GM21723 (cell line): ENCODE measurements around the gene SYNJ2.

ENCODE experiments used
- ATAC-seq: cut with Tn5 transposase; IDR thresholded peaks from one replicate; pipeline ENCODE4 v1.9.1; 2021; ENCODE audit warnings: mild to moderate bottlenecking, moderate library complexity; ENCODE audit not compliant: unreplicated experiment

SYNJ2 gene

GRCh38 chr6:158010591-158011477 is 29.2 kb downstream of the SYNJ2 start:
- no peak for ATAC-seq

- ATAC-seq: no peak
These were observed 29.8 kb downstream of the SYNJ2 start for GRCh38 chr6:158011478-158011920.

GRCh38 chr6:158011980-158012566 is 30.4 kb downstream of the SYNJ2 start:
- no peak for ATAC-seq

- ATAC-seq: no peak
These were observed 32.3 kb downstream of the SYNJ2 start for GRCh38 chr6:158013904-158014504.

- ATAC-seq: no peak
These were observed 33.0 kb downstream of the SYNJ2 start for GRCh38 chr6:158014505-158015187.

GRCh38 chr6:158015188-158015506 is 33.5 kb downstream of the SYNJ2 start:
- no peak for ATAC-seq

- ATAC-seq: no peak
These were observed 35.1 kb downstream of the SYNJ2 start for GRCh38 chr6:158016571-158017383.

GRCh38 chr6:158017621-158018040 is 36.0 kb downstream of the SYNJ2 start:
- ATAC-seq: no peak

- ATAC-seq: no peak
These were observed 36.5 kb downstream of the SYNJ2 start for GRCh38 chr6:158018041-158018771.

- ATAC-seq: no peak
These were observed 37.2 kb downstream of the SYNJ2 start for GRCh38 chr6:158018851-158019361.

- no peak for ATAC-seq
These were observed 37.8 kb downstream of the SYNJ2 start for GRCh38 chr6:158019416-158019815.

- no peak for ATAC-seq
These were observed 38.6 kb downstream of the SYNJ2 start for GRCh38 chr6:158020272-158020711.

GRCh38 chr6:158020811-158021210 is 39.1 kb downstream of the SYNJ2 start:
- no peak for ATAC-seq

GRCh38 chr6:158021376-158021775 is 39.7 kb downstream of the SYNJ2 start:
- no peak for ATAC-seq

- ATAC-seq: no peak
These were observed 40.4 kb downstream of the SYNJ2 start for GRCh38 chr6:158021814-158022748.

GRCh38 chr6:158022749-158023596 is 41.3 kb downstream of the SYNJ2 start:
- ATAC-seq: no peak

GRCh38 chr6:158023597-158023939 is 41.9 kb downstream of the SYNJ2 start:
- no peak for ATAC-seq
